Adrenal gland (tissue), 12 donors: ENCODE measurements around the gene ADK. TPM values are rescaled to one million over a fixed set of nuclear protein-coding genes. Genes with fewer than 3 reads are reported as not detected.

Experiments used
- DNase-seq, 7 donors: peaks; one replicate each; pipeline ENCODE4 v3.0.0-alpha.2; 2019 to 2020
- H3K27ac ChIP-seq, 5 donors: fragments of 200-600 bp; sonication (generic) in 4 of 5; 1 replicate in 3 of 5; 2 replicates in 2 of 5; pipeline versions ENCODE4 v1.5.1 to v1.8.0; 2016 to 2020; ENCODE audit warnings: mild to moderate bottlenecking in 1 of 5
- H3K27me3 ChIP-seq: fragments of 200-600 bp; 2 replicates; pipeline ENCODE4 v1.8.0; 2021
- H3K36me3 ChIP-seq, 2 donors: fragments of 200-600 bp; replicated peaks in 1 of 2; 1 replicate in 1 of 2; 2 replicates in 1 of 2; pipeline versions ENCODE4 v1.5.1 to v1.8.0; 2018 to 2022
- H3K4me1 ChIP-seq, 2 donors: fragments of 200-600 bp; replicated peaks in 1 of 2; 1 replicate in 1 of 2; 2 replicates in 1 of 2; pipeline versions ENCODE4 v1.5.1 to v1.8.0; 2018 to 2021
- H3K4me3 ChIP-seq, 4 donors: fragments of 200-600 bp; sonication (generic) in 3 of 4; one replicate each; pipeline ENCODE4 v1.5.1; 2016 to 2018
- H3K9me3 ChIP-seq, 3 donors: fragments of 200-600 bp; sonication (generic) in 1 of 3; replicated peaks in 1 of 3; 1 replicate in 2 of 3; 2 replicates in 1 of 3; pipeline versions ENCODE4 v1.5.1 to v1.8.0; 2016 to 2021
- CTCF ChIP-seq, 6 experiments: fragments of 450-650 bp in 4 of 6; fragments of 200-600 bp in 2 of 6; sonication (generic) in 1 of 6; IDR thresholded peaks; 1 replicate in 5 of 6; 2 replicates in 1 of 6; pipeline versions ENCODE4 v1.5.1 to v1.8.0; 2016 to 2021; ENCODE audit warnings: antibody characterized with exemption in 6 of 6, mild to moderate bottlenecking in 2 of 6, moderate library complexity in 1 of 6
- POLR2A ChIP-seq, 2 donors: fragments of 450-650 bp; IDR thresholded peaks; one replicate each; pipeline ENCODE4 v1.6.1; 2017; ENCODE audit warnings: antibody characterized with exemption in 2 of 2, mild to moderate bottlenecking in 2 of 2, moderate library complexity in 1 of 2
- WGBS, 4 donors: extraction: QIAGEN DNeasy Blood & Tissue Kit in 2 of 4; methylation state at CpG; one replicate each; pipeline versions ENCODE4 v1.1.5 to v1.1.7; 2013 to 2017; 5-methylcytosine and 5-hydroxymethylcytosine counted together
- intact Hi-C, 2 donors: fragments of 100-400 bp; cut with DNase I; formaldehyde crosslinking; loops; one replicate each; pipeline versions ENCODE4 v1.14.1 to v1.15.0; 2022 to 2023
- polyA plus RNA-seq, 3 donors: library from polyadenylated mRNA; stranded (reverse); fragments of 200-250 nt in 2 of 3; fragments of 350-450 nt in 1 of 3; fragmentation: Illumina TruSeq in 1 of 3; extraction: RNeasy Lipid Tissue Mini Kit (QIAGEN cat#74804) in 1 of 3; gene quantifications; one replicate each; pipeline ENCODE4 v1.2.3, GENCODE V29; 2013 to 2014
- total RNA-seq, 9 donors: library from RNA; depleted of rRNA in 4 of 9; stranded (reverse); fragments of >200 nt in 4 of 9; fragments of 120-200 nt in 1 of 9; fragmentation: NEBNext Ultra II Directional in 1 of 9; extraction: Animal tissue kit (Norgen Biotek cat#: 25700) in 1 of 9; gene quantifications; one replicate each; pipeline versions ENCODE4 v1.1.0 to v1.2.4, GENCODE V29; 2013 to 2023
- donor health status: healthy with polysubstance abuse.
- donor health status: Bipolar disorder and iron deficiency.
- donor health status: DM: yes; HTN: yes; CAD: no.
- donor health status: DM: no; HTN: no; CAD: no.
- donor health status: DM: no; HTN: no; CAD: no.
- donor health status: DM: yes; HTN: yes; CAD: no.

ADK gene
- total and polyA plus RNA-seq, 12 donors: 8.2 to 45.5 (median 22.2) TPM

- Histone ChIP-seq H3K4me1 (peaks cover 0 to 10% of the 10 kb centered on the region in 2 donors), H3K4me3 (no peak overlapping the region), H3K9me3 (no peaks in the 10 kb centered on the region), H3K27me3 (no peaks in the 10 kb centered on the region), H3K36me3 (no peaks in the 10 kb centered on the region), H3K27ac (no peak overlapping the region)
- 41 to 71% (median 47%) methylated on average over 3 of the region's 3 CpGs for WGBS, 4 donors
- peak in 1 of 7 donors; percentile 44 for DNase-seq
- intact Hi-C loops: no loop called here
- TF ChIP-seq CTCF (IDR thresholded peaks at IDR 0.05) (no peak), POLR2A (IDR thresholded peaks at IDR 0.05) (no peak)
These were observed 39.0 kb downstream of the ADK start for GRCh38 chr10:74189999-74190421.

- Histone ChIP-seq H3K4me1 (peaks cover 0 to 10% of the 10 kb centered on the region in 2 donors), H3K9me3 (no peaks in the 10 kb centered on the region), H3K27me3 (no peaks in the 10 kb centered on the region), H3K27ac (no peak overlapping the region), H3K4me3 (no peak overlapping the region), H3K36me3 (no peaks in the 10 kb centered on the region)
- DNase-seq: no peak
- intact Hi-C loops: no loop called here
- TF ChIP-seq POLR2A (IDR thresholded peaks at IDR 0.05) (no peak), CTCF (IDR thresholded peaks at IDR 0.05) (no peak)
These were observed 39.5 kb downstream of the ADK start for GRCh38 chr10:74190494-74190893.

GRCh38 chr10:74194545-74194944, 43.5 kb downstream of the ADK start:
- intact Hi-C loops: no loop called here
- Histone ChIP-seq H3K9me3 (no peaks in the 10 kb centered on the region), H3K4me3 (no peak overlapping the region), H3K36me3 (no peaks in the 10 kb centered on the region), H3K4me1 (peaks cover 0 to 10% of the 10 kb centered on the region in 2 donors), H3K27ac (no peak overlapping the region), H3K27me3 (no peaks in the 10 kb centered on the region)
- no peak for DNase-seq
- WGBS, 4 donors: 83 to 90% (median 86%) methylated on average over 3 of the region's 3 CpGs
- no peak for TF ChIP-seq POLR2A (IDR thresholded peaks at IDR 0.05)
- no peak for TF ChIP-seq CTCF (IDR thresholded peaks at IDR 0.05)

- 85 to 89% (median 87%) methylated on average over 3 of the region's 3 CpGs for whole genome bisulfite sequencing, 4 donors
- intact Hi-C loops: no loop called here
- Histone ChIP-seq H3K36me3 (no peaks in the 10 kb centered on the region), H3K4me1 (peaks cover 0 to 8% of the 10 kb centered on the region in 2 donors), H3K4me3 (no peak overlapping the region), H3K27me3 (no peaks in the 10 kb centered on the region), H3K27ac (no peak overlapping the region), H3K9me3 (no peaks in the 10 kb centered on the region)
- DNase-seq: no peak
- no peak for TF ChIP-seq POLR2A (IDR thresholded peaks at IDR 0.05)
- no peak for TF ChIP-seq CTCF (IDR thresholded peaks at IDR 0.05)
These were observed 44.0 kb downstream of the ADK start for GRCh38 chr10:74194999-74195398.
